NT2/D1 (cell line): Measurements from ENCODE around the gene CCDC81.
"Not testable (repeated sequence)": the region's sequence is repeated elsewhere in the genome, so short reads cannot be mapped to it uniquely, and the experiment has no call there.

Experiments used
- YY1 ChIP-seq: IDR thresholded peaks from 2 replicates; pipeline ENCODE4 v1.6.1; 2011; ENCODE audit not compliant: insufficient read length, insufficient read depth
- ZNF274 ChIP-seq: IDR thresholded peaks from 2 replicates; pipeline ENCODE4 v1.6.1; 2011; ENCODE audit warnings: mild to moderate bottlenecking, low read depth, low read length

- not testable (repeated sequence) for TF ChIP-seq ZNF274, YY1
Observed at GRCh38 chr11:86416951-86417350, 42.3 kb downstream of the CCDC81 start.
